ENCODE data around the gene UBE2R2.

The UBE2R2 gene

DNA sequence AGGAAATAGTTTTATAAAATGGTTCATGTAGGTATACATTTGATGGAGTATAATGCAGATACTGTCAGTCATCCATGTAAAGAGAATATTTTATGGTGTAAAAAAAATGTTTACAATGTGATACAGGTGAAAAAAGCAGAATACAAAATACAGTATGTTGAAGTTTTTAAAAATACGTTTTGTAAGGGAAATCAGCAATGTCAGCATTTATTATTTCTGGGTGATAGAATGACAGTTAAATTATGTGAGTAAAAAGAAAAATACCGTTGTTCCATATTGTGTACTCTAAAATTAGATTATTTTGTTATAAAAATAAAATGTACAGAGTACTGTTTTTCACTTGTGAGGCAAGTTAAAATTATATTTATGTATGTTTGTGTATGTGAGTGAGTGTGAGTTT, 69.0 kb downstream of the UBE2R2 start:
- no peak for DNase-seq

- DNase-seq: no peak
These were observed 76.9 kb downstream of the UBE2R2 start for GRCh38 chr9:33893861-33894260.

DNA sequence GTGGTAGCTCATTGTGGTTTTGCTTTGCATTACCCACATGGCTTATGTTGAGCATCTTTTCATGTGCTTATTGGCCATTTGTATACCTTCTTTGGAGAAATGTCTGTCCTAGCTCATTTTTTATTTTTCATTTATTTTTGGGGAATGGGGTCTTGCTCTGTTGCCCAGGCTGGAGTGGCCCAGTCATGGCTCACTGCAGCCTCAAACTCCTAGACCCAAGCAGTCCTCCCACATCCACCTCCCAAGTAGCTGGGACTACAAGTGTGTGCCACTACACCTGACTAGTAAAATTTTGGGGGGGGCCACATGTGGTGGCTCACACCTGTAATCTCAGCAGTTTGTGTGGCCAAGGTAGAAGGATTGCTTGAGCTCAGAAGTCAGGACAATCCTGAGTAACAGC, 77.4 kb downstream of the UBE2R2 start:
- DNase-seq: no peak

GRCh38 chr9:33903157-33903780, 86.3 kb downstream of the UBE2R2 start:
- no peak for DNase-seq

DNA sequence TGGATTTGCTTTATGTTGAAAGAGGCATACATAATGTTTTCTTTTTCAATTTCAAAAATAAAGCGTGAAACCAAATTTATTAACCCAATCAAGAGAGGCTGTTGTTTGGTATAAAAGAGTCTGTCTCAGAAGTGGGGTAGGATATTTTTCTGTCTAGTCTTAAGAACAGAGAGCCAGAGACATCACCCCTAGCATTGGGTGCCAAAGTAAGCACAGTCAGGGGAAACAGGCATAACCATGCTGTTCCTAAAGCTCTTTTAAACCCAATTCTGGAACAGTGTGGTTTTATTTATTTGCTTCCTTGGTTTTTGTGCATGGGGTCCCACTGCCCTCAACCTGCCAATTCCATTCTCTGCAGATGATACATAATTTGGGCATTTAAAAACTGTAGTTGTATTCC, 88.2 kb downstream of the UBE2R2 start:
- no peak for DNase-seq

DNA sequence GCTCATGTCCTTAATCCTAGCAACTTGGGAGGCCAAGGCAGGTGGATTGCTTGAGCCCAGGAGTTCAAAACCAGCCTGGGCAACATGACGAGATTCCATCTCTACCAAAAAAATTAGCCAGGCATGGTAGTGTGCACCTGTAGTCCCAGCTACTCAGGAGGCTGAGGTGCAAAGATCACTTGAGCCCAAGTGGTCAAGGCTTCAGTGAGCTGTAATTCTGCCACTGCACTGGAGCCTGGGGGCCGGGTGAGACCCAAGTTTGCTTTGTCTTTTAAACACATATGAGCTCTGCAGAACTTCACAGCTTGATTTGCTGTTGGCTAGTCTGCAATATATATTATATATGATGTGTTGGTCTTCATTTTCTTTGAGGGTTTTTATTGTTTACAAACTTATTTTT, 89.8 kb downstream of the UBE2R2 start:
- no peak for DNase-seq

- DNase-seq: no peak
These were observed 90.4 kb downstream of the UBE2R2 start for GRCh38 chr9:33907347-33907746.

DNA sequence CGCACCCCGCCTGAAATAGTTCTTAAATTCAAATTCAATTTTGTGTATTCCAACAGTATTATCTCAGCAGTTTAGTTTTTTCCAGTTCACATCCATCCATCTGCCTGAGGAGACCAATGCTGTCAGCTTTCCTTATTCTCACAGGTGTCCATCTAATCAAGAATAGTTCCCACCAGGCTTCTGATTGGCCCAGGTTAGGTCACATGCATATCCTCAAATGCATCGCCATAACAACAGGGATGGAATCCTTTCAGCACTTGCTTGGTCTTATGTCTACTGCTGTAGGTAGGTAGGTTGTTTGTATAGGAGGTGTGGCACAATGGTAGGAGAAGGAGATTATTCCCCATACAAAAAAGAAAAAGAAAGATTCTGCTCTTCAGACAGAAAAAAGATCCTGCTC, 91.2 kb downstream of the UBE2R2 start:
- no peak for DNase-seq

DNA sequence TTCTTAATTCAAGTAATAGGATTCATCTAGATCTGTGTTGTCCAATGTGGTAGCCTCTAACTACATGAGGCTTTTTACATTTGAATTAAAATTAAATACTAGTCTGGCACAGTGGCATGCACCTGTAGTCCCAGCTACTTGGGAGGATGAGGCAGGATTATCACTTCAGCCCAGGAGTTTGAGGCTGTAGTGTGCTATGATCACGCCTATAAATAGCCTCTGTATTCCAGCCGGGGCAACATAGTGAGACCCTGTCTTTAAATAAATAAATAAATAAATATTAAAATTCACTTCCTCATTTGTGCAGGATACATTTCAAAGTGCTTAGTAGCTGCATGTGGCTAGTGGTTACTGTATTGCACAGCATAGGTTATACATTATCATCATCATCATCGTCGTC, 91.8 kb downstream of the UBE2R2 start:
- no peak for DNase-seq

DNA sequence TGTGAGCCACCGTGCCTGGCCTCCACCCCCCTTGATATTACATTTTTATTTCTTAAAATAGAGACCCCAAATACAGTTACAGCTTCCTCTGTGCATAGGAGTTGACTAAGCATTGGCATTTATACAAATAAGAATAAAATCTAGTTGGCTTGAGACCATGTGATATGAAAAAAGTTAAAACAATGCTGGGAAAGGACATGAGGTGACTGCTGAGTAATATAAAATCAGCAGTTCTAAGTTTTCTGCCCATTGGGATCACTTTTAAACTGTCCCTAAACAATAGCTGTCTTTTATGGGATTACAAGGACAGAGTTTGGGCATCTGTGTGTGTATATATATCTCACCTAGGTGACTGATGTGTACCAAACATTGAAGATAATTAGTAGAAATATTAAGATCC, 96.6 kb downstream of the UBE2R2 start:
- DNase-seq: no peak

DNA sequence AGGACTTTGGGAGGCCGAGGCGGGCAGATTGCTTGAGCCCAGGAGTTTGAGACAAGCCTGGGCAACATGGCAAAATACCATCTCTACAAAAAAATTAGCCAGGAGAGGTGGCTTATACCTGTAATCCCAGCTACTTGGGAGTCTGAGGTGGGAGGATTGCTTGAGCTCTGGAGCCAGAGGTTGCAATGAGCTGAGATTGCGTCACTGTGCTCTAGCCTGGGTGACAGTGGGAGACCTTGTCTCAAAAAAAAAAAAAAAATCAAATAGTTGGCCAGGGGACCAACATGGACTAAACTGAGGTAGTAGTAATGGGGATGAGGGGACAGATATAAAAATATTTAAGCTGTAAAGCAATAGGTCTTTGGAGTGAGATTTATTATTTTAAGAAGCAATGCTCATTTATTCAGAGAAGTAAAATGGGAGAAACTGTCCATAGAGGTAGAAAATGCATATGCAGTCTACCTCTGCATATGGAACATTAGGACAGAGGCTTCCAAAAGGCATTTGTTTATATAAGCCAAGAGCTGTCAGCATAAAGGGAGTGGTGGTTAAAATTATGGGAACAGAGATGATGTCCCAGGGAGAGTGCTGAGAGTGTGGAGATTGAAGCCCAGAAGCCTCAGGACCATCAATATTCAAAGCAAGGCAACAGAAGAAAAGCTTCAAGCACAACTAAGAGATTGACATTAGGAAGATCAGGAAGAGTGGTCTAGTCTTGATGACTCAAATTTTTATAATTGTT, 98.1 kb downstream of the UBE2R2 start:
- no peak for DNase-seq

GRCh38 chr9:33917036-33917435, 100.1 kb downstream of the UBE2R2 start:
- no peak for DNase-seq

DNA sequence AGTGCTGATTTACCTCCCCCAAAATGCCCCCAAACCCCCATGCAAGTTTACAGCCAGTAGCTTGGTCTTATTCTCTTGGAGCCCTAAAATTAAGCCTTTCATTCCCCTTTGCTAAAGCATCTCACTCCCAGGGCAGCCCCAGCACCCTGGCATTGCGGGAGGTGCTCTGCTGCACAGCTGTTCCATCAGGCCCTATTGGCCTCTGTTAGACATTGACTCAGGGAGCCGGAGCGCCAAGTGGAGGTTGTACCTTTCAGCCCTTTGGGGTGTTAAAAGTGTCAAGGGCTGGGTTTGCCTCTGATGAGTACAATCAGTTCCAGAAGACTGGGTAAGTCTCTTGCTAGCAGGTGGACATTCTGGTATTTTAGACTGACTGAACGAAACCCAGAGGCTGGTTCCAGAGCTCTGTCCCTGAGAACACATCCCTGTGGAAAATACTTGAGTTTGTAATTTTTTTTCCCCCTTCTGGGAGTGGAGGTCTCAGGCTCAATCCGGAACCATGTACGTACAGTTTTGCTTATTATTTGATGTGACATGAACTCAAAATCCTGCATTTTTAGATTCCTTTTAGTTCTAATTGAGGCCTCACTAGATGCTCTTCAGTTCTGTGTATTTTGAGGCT, 102.4 kb downstream of the UBE2R2 start:
- no peak for DNase-seq

- DNase-seq: no peak
These were observed 105.3 kb downstream of the UBE2R2 start for GRCh38 chr9:33921967-33922895.

DNA sequence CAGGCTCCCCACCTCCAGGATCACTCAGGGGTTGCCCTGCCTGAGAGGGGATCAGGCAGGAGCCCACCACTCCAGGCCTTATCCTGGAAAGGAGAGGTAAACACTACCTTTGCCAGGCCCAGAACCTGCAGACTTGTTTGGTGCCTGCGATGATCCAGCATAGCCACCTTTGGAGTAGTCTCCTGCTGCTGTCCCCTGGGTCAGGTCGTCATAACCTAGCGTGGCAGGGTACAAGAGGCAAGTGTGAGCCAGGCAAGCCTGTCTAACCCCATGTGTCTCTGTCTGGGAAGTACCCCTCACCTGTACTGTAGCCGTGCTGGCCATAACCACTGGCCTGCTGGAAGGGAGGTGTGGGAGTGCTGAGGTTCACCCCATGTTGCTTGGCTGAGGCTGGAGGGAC, 106.1 kb downstream of the UBE2R2 start:
- no peak for DNase-seq

DNA sequence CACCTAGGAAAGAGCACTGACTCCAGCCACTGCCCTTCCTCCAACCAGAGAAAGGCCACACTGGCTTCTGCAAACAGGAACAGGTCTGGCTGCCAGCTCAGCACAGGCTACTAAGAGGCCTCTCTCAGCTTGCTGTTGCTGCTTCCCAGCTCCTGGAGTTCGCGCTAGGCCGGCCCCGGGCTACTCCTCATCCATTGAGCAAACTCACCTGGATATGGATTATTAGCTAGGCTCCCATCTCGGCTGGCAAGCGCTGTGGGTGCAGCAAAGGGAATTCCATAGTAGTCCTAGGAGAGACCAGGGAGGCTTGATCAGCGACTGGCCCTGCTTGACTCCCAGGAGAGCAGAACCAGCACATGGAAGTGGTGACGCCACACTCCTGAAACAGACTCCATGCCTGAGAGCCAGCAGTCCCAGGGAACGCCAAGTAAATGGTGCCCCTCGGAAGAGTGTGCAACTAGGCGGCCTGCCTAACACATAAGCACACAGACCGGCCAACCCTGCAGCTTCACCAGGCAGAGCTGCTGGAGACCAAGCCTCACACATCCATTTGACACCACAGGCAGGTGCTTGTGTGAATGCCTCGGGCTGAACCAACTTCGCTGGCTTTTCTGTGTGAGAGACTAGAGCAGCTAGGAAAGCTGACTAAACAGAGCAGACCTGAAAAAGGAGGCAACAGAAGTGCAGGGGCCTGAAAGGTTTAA, 107.2 kb downstream of the UBE2R2 start:
- no peak for DNase-seq

- peak; percentile 45 for DNase-seq
These were observed 108.2 kb downstream of the UBE2R2 start for GRCh38 chr9:33924978-33925797.

- DNase-seq: no peak
These were observed 110.0 kb downstream of the UBE2R2 start for GRCh38 chr9:33926746-33927485.

- DNase-seq: no peak
These were observed 110.7 kb downstream of the UBE2R2 start for GRCh38 chr9:33927694-33928093.

GRCh38 chr9:33931326-33931725, 114.4 kb downstream of the UBE2R2 start:
- no peak for DNase-seq
